ENCODE measurements around the gene PRPF19.

PRPF19 gene

GRCh38 chr11:60905551-60906113, 753 bp downstream of the PRPF19 start:
- DNase-seq (ENCODE audit: low spot score) = peak; percentile 49

GRCh38 chr11:60905047-60905446, 1.3 kb downstream of the PRPF19 start:
- no peak for DNase-seq (ENCODE audit: low spot score)

- DNase-seq (ENCODE audit: low spot score) = no peak
Observed at GRCh38 chr11:60902625-60903024, 3.8 kb downstream of the PRPF19 start.

GRCh38 chr11:60900673-60901404, 5.5 kb downstream of the PRPF19 start:
- no peak for DNase-seq (ENCODE audit: low spot score)

GRCh38 chr11:60899977-60900376, 6.4 kb downstream of the PRPF19 start:
- DNase-seq (ENCODE audit: low spot score) = no peak

- DNase-seq (ENCODE audit: low spot score) = peak; percentile 48
Observed at GRCh38 chr11:60899046-60899936, 7.1 kb downstream of the PRPF19 start.

GRCh38 chr11:60897496-60897895, 8.9 kb downstream of the PRPF19 start:
- no peak for DNase-seq (ENCODE audit: low spot score)

- DNase-seq (ENCODE audit: low spot score) = no peak
Observed at GRCh38 chr11:60895687-60896086, 10.7 kb downstream of the PRPF19 start.

GRCh38 chr11:60891103-60891741, 15.2 kb downstream of the PRPF19 start:
- DNase-seq (ENCODE audit: low spot score) = no peak

GRCh38 chr11:60890696-60891095, 15.7 kb downstream of the PRPF19 start:
- no peak for DNase-seq (ENCODE audit: low spot score)

- no peak for DNase-seq (ENCODE audit: low spot score)
Observed at GRCh38 chr11:60889869-60890311, 16.5 kb downstream of the PRPF19 start.

GRCh38 chr11:60887556-60887955, 18.8 kb downstream of the PRPF19 start:
- no peak for DNase-seq (ENCODE audit: low spot score)

GRCh38 chr11:60880643-60881282, 25.6 kb downstream of the PRPF19 start:
- no peak for DNase-seq (ENCODE audit: low spot score)

- no peak for DNase-seq (ENCODE audit: low spot score)
Observed at GRCh38 chr11:60879971-60880588, 26.3 kb downstream of the PRPF19 start.

- DNase-seq (ENCODE audit: low spot score) = no peak
Observed at GRCh38 chr11:60879104-60879503, 27.3 kb downstream of the PRPF19 start.

- DNase-seq (ENCODE audit: low spot score) = no peak
Observed at GRCh38 chr11:60878245-60879101, 27.9 kb downstream of the PRPF19 start.

GRCh38 chr11:60876168-60876485, 30.3 kb downstream of the PRPF19 start:
- DNase-seq (ENCODE audit: low spot score) = no peak

GRCh38 chr11:60875366-60876167, 30.8 kb downstream of the PRPF19 start:
- no peak for DNase-seq (ENCODE audit: low spot score)
